ENCODE results near the gene PIGQ. TPM values are rescaled to one million over a fixed set of nuclear protein-coding genes. Genes with fewer than 3 reads are reported as not detected.

Gene PIGQ
- total and polyA plus RNA-seq, 2 experiments from 2014 or later = 30.2 to 62.3 TPM

GRCh38 chr16:580946-581498, 11.3 kb downstream of the PIGQ start:
- Histone ChIP-seq H3K36me3 (ENCODE audit: insufficient read depth) (no peaks in the 10 kb centered on the region), H3K4me3 (no peak overlapping the region), H4K20me1 (replicated peaks; ENCODE audit: insufficient read depth) (no peaks in the 10 kb centered on the region), H3K27ac (ENCODE audit: low read depth) (no peak overlapping the region), H3K4me2 (no peak overlapping the region), H3K79me2 (replicated peaks; ENCODE audit: insufficient read depth) (no peaks in the 10 kb centered on the region), H2AFZ (no peak overlapping the region), H3K4me1 (ENCODE audit: insufficient read depth) (peaks cover 5% of the 10 kb centered on the region; the same call in 1 of the 2 replicates), H3F3A (replicated peaks; ENCODE audit: low read depth) (peaks cover 10% of the 10 kb centered on the region; the same call in 1 of the 2 replicates), H3K9me2 (ENCODE audit: insufficient read depth) (no peaks in the 10 kb centered on the region), H3K27me3 (ENCODE audit: insufficient read depth) (peaks cover 8% of the 10 kb centered on the region)
- Mint-ChIP-seq H3K4me1 (peaks cover 9% of the 10 kb centered on the region), H3K4me3 (no peak overlapping the region), H3K9me3 (no peaks in the 10 kb centered on the region; the same call in 2 of the 3 replicates), H3K27me3 (ENCODE audit: insufficient read depth, low read depth, poor library complexity) (peaks cover 11% of the 10 kb centered on the region), H3K27ac (no peak overlapping the region), H3K36me3 (ENCODE audit: low read depth) (no peaks in the 10 kb centered on the region)
- no peak for ATAC-seq
- TF ChIP-seq NANOG (IDR thresholded peaks at IDR 0.05; ENCODE audit: borderline replicate concordance) (no peak), CREB1 (CRISPR knock-in tag; IDR thresholded peaks at IDR 0.05; ENCODE audit: low read depth) (no peak), STAT1 (IDR thresholded peaks at IDR 0.05; ENCODE audit: unreplicated experiment) (no peak), CTCF (conservative IDR thresholded peaks at IDR 0.05; ENCODE audit: low read depth in 2 of 2) (no peak), ZNF462 (CRISPR knock-in tag; IDR thresholded peaks at IDR 0.05) (no peak), ZNF114 (CRISPR knock-in tag; IDR thresholded peaks at IDR 0.05) (no peak)
- no peak for DNase-seq (ENCODE audit: low spot score)

All from GM23338 (cell line).